Measurements from ENCODE around the gene CTSO.

DNA sequence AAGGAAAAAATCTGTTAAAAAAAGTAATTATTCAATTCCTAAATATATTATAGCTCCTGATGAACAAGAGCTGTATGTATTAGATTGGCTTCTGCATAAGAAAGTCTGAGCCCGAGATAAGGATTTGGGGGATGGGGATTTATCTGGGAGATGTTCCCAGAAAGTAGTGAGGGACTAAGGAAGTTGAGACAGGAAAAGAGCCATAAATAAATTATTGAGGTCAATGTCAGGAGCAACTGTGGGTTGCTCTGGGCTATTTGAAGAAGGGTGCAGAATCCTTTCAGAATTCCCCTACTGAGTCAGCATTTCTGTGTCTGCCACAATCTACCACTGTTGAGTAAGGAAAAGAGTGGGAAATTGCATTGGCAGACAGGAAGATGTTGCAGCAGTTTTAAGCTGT lies 53.3 kb downstream of the CTSO start:
- TF ChIP-seq, protein P1, sequence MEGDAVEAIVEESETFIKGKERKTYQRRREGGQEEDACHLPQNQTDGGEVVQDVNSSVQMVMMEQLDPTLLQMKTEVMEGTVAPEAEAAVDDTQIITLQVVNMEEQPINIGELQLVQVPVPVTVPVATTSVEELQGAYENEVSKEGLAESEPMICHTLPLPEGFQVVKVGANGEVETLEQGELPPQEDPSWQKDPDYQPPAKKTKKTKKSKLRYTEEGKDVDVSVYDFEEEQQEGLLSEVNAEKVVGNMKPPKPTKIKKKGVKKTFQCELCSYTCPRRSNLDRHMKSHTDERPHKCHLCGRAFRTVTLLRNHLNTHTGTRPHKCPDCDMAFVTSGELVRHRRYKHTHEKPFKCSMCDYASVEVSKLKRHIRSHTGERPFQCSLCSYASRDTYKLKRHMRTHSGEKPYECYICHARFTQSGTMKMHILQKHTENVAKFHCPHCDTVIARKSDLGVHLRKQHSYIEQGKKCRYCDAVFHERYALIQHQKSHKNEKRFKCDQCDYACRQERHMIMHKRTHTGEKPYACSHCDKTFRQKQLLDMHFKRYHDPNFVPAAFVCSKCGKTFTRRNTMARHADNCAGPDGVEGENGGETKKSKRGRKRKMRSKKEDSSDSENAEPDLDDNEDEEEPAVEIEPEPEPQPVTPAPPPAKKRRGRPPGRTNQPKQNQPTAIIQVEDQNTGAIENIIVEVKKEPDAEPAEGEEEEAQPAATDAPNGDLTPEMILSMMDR (IDR thresholded peaks at IDR 0.05), result no peak
- TF ChIP-seq POLR2A (IDR thresholded peaks at IDR 0.05), result no peak
